AG04450 (cell line): ENCODE data around the gene MED29. TPM values are rescaled to one million over a fixed set of nuclear protein-coding genes. Genes with fewer than 3 reads are reported as not detected.

Experiments
- CTCF ChIA-PET: fragments of 300-600, 350-600 bp; formaldehyde crosslinking; extraction: SDS; loops from one replicate; lab custom pipeline; 2022; ENCODE audit warnings: antibody characterized with exemption, inconsistent platforms; lab: Charles Lee
- POLR2A ChIA-PET: fragments of 350-600 bp; formaldehyde crosslinking; extraction: SDS; loops from one replicate; lab custom pipeline; 2021; ENCODE audit warnings: antibody characterized with exemption, inconsistent platforms; lab: Yijun Ruan, JAX
- DNase-seq: peaks from one replicate; pipeline ENCODE4 v3.0.0-alpha.2; 2011; ENCODE audit warnings: low read depth, low spot score
- H3K27ac ChIP-seq: one replicate; pipeline ENCODE4 v1.5.1; 2012; ENCODE audit warnings: low read depth, low read length, control low read depth
- H3K27me3 ChIP-seq: one replicate; pipeline ENCODE4 v1.6.0; 2012; ENCODE audit warnings: low read length; ENCODE audit not compliant: control insufficient read depth, insufficient read depth
- H3K4me3 ChIP-seq: 2 replicates; pipeline ENCODE4 v1.5.1; 2011; ENCODE audit warnings: mild to moderate bottlenecking, low read depth, low read length, control low read depth
- H3K9me3 ChIP-seq: 2 replicates; pipeline ENCODE4 v1.5.1; 2012; ENCODE audit warnings: low read length; ENCODE audit not compliant: control insufficient read depth, insufficient read depth
- polyA plus RNA-seq: library from polyadenylated mRNA; depleted of rRNA; stranded (reverse); fragments of >200 nt; gene quantifications from 2 replicates; pipeline ENCODE4 v1.2.3, GENCODE V29; 2011
- TF ChIP-seq, protein P1 (sequence below): IDR thresholded peaks from 2 replicates; pipeline ENCODE4 v1.5.1; 2011; ENCODE audit warnings: low read depth, low read length, control low read depth, inconsistent platforms

MED29 gene
- polyA plus RNA-seq, 1 experiment = 28.0 TPM

- CTCF ChIA-PET = interaction anchor here (0.5 to 0.6 kb wide), 2 partner anchors 333 to 1892 kb away, joined by 3 to 4 read pairs; no protein-coding TSS in a partner anchor
- no peaks in the 10 kb centered on the region for H3K27me3 ChIP-seq
- DNase-seq = no peak
Observed at GRCh38 chr19:39433480-39434079, 42.4 kb downstream of the MED29 start.

GRCh38 chr19:39434123-39435076 is 43.2 kb downstream of the MED29 start:
- CTCF ChIA-PET = interaction anchor here (1.4 to 1.8 kb wide), 4 partner anchors 23 to 98 kb away, joined by 5 to 10 read pairs (median 8); partner anchors contain the start of genes EID2B and PLEKHG2

More at GRCh38 chr19:39433480-39434079, 42.4 kb downstream of the MED29 start:
- Histone ChIP-seq H3K9me3 (no peaks in the 10 kb centered on the region), H3K27ac (peak overlapping the region; percentile 52), H3K4me3 (no peak overlapping the region)
- TF ChIP-seq, protein P1, sequence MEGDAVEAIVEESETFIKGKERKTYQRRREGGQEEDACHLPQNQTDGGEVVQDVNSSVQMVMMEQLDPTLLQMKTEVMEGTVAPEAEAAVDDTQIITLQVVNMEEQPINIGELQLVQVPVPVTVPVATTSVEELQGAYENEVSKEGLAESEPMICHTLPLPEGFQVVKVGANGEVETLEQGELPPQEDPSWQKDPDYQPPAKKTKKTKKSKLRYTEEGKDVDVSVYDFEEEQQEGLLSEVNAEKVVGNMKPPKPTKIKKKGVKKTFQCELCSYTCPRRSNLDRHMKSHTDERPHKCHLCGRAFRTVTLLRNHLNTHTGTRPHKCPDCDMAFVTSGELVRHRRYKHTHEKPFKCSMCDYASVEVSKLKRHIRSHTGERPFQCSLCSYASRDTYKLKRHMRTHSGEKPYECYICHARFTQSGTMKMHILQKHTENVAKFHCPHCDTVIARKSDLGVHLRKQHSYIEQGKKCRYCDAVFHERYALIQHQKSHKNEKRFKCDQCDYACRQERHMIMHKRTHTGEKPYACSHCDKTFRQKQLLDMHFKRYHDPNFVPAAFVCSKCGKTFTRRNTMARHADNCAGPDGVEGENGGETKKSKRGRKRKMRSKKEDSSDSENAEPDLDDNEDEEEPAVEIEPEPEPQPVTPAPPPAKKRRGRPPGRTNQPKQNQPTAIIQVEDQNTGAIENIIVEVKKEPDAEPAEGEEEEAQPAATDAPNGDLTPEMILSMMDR = no peak
- POLR2A ChIA-PET = interaction anchor here (0.7 kb wide), 1 partner anchor 22 kb away, joined by 3 read pairs; the partner anchor contains the start of gene PLEKHG2

GRCh38 chr19:39435499-39436349 is 44.5 kb downstream of the MED29 start, which contains the start of gene RPS16:
Gene RPS16, minus strand, starts transcription at chr19:39435949. Its CDS starts 54 bp downstream, at chr19:39435895.
- H3K9me3 ChIP-seq = no peaks in the 10 kb centered on the region
- no peaks in the 10 kb centered on the region for H3K27me3 ChIP-seq
- ChIA-PET CTCF (interaction anchor here (0.7 to 1.8 kb wide), 8 partner anchors 17 to 98 kb away, joined by 3 to 10 read pairs (median 5); partner anchors contain the start of genes EID2B, PLEKHG2 and SAMD4B), POLR2A (interaction anchor here (0.6 to 1.9 kb wide), 26 partner anchors 10 to 986 kb away, joined by 3 to 44 read pairs (median 6); partner anchors contain the start of genes DLL3, DYRK1B, EID2 and EID2B)
- peak within 1 kb of the TSS; percentile 77 for H3K27ac ChIP-seq
- DNase-seq = peak; percentile 93
- peak within 1 kb of the TSS; percentile 99 for H3K4me3 ChIP-seq
- TF ChIP-seq, protein P1 = no peak

More at GRCh38 chr19:39434123-39435076, 43.2 kb downstream of the MED29 start:
- Histone ChIP-seq H3K27ac (peak overlapping the region; percentile 52), H3K9me3 (no peaks in the 10 kb centered on the region), H3K4me3 (peak overlapping the region; percentile 99), H3K27me3 (no peaks in the 10 kb centered on the region)
- TF ChIP-seq, protein P1 = no peak
- no peak for DNase-seq
- POLR2A ChIA-PET = interaction anchor here (0.7 to 1.9 kb wide), 9 partner anchors 9 to 62 kb away, joined by 3 to 44 read pairs (median 20); partner anchors contain the start of genes MED29, PAF1, PLEKHG2 and SUPT5H

DNA sequence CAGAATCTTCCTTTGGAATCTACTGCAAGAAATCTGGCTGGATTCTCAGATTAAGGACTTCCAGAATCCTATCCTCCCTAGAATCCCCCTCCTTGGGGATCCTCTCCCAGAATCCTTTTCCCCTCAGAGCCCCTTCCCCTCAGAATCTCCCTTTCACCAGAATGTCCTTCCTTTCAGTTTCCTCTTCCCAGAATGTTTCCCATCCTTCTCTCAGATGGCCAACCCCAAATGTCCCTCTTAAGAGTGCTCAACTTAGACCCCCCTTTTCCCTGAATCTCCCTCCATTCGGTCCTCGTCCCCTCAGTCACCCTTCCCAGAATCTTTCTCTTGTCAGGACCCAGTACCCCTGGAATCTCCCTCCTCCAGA is 45.2 kb downstream of the MED29 start:
- CTCF ChIA-PET = interaction anchor here (0.7 to 1.8 kb wide), 7 partner anchors 18 to 98 kb away, joined by 3 to 10 read pairs (median 5); partner anchors contain the start of genes EID2B and PLEKHG2
- Histone ChIP-seq H3K27ac (peak overlapping the region; percentile 77), H3K9me3 (no peaks in the 10 kb centered on the region), H3K27me3 (no peaks in the 10 kb centered on the region), H3K4me3 (peak overlapping the region; percentile 64)
- TF ChIP-seq, protein P1 = no peak
- DNase-seq = no peak
- POLR2A ChIA-PET = interaction anchor here (0.6 to 1.9 kb wide), 25 partner anchors 10 to 985 kb away, joined by 3 to 44 read pairs (median 6); partner anchors contain the start of genes DLL3, DYRK1B, EID2 and EID2B
